NT2/D1 (cell line): ENCODE results near the gene CKB.

Source experiments
- DNase-seq: peaks from one replicate; pipeline ENCODE4 v3.0.0-alpha.2; 2011; ENCODE audit warnings: low read depth, low spot score
- H3K27me3 ChIP-seq: 2 replicates; pipeline ENCODE4 v1.6.0; 2011; ENCODE audit warnings: mild to moderate bottlenecking; ENCODE audit not compliant: insufficient read length, insufficient read depth
- H3K36me3 ChIP-seq: 2 replicates; pipeline ENCODE4 v1.6.1; 2011; ENCODE audit warnings: mild to moderate bottlenecking, low read length, mixed read lengths; ENCODE audit not compliant: insufficient read depth, insufficient read length
- H3K4me1 ChIP-seq: 2 replicates; pipeline ENCODE4 v1.5.1; 2011; ENCODE audit not compliant: insufficient read depth, insufficient read length
- H3K4me3 ChIP-seq: 2 replicates; pipeline ENCODE4 v1.5.1; 2011; ENCODE audit warnings: low read depth; ENCODE audit not compliant: insufficient read length
- H3K9ac ChIP-seq: 2 replicates; pipeline ENCODE4 v1.6.0; 2011; ENCODE audit warnings: low read depth; ENCODE audit not compliant: insufficient read length
- H3K9me3 ChIP-seq: 2 replicates; pipeline ENCODE4 v1.5.1; 2011; ENCODE audit warnings: mild to moderate bottlenecking, low read length; ENCODE audit not compliant: insufficient read depth
- SUZ12 ChIP-seq: IDR thresholded peaks from 2 replicates; pipeline ENCODE4 v1.6.1; 2011; ENCODE audit not compliant: insufficient read length, insufficient read depth; ENCODE audit errors: extremely low read depth
- YY1 ChIP-seq: IDR thresholded peaks from 2 replicates; pipeline ENCODE4 v1.6.1; 2011; ENCODE audit not compliant: insufficient read length, insufficient read depth
- ZNF274 ChIP-seq: IDR thresholded peaks from 2 replicates; pipeline ENCODE4 v1.6.1; 2011; ENCODE audit warnings: mild to moderate bottlenecking, low read depth, low read length

Gene CKB

DNA sequence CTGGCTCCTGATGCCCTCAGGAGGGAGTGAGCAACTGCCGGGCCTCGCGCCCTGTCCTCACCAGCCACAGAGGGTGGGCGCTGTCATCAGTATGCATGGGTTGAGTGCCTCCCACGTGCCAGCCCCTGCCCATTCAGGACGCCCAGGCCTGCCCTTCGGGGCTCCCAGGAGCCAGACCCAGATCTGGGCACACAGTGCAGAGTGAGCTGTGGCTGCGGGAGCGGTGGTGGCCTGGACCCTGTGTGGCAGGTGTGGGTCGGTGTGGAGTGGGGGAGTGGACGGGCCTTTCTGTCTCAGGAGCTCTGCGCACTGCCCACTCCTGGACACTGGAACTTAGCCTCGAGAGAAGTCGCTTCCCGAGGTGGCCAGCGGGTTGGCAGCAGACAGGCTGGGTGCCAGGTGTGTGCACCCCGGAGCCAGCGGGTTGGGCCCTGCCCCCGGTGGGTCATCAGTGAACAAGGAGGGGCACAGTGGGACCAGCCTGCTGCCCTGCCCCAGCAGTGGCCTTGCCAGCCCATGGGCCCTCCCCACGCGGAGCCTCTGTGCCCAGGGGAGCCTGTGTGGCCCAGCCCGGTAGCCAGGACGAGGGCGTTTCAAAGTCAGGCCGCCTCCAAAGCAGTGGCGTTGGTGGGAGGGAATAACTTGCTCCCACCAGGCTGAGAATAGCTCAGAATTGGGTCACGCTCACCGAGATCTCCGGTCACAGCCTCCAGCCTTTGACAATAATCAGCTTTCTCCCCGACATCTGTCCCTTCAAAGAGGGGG is 15.8 kb upstream of the CKB start:
- peaks cover 22% of the 10 kb centered on the region for H3K4me1 ChIP-seq
- no peak for TF ChIP-seq ZNF274
- no peak for TF ChIP-seq SUZ12
- no peak for TF ChIP-seq YY1
- H3K9me3 ChIP-seq: no peaks in the 10 kb centered on the region
- H3K27me3 ChIP-seq: no peaks in the 10 kb centered on the region
- H3K36me3 ChIP-seq: peaks cover 29% of the 10 kb centered on the region
- DNase-seq: no peak
- no peak overlapping the region for H3K4me3 ChIP-seq
- H3K9ac ChIP-seq: no peak overlapping the region

DNA sequence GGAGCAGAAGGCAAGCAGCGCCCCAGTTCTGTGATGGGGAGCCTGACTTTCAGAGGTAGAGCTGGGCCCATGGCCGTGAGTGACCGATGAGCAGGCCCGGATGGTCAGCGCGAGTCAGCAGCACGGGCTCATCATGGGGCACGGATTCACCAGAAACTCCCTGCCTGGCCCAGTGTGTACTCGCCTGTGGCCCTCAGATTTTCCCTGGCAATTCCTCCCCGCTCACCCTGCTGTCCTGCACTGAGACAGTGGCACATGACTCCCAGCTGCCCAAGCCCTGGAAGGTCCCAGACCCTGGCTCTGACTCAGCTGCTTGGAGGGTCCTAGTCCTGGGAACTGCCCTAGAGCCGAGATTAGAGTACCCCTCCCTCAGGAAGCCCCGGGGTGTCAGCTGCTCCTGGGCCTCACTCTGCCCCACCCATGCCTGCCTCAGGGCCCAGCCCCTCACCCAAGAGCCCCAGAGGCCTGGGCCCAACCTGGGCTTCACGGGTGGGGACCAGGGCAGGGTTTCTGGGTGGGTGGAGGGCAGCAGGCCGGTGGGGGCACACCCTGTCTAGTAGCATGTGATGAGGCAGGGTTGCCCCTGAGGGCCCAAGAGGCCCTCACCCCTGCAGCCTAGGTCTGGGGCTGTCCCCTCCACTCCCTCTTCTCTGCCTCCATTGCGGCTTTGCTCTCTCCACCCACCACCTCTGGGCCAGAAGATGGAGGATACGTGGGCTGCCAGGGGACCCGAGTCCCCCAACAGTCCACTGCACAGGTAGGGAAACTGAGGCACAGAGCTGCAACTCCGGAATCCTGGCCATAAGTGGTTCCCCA is 14.8 kb upstream of the CKB start:
- Histone ChIP-seq H3K27me3 (no peaks in the 10 kb centered on the region), H3K9me3 (no peaks in the 10 kb centered on the region), H3K4me3 (no peak overlapping the region), H3K9ac (no peak overlapping the region), H3K4me1 (peaks cover 18% of the 10 kb centered on the region), H3K36me3 (peaks cover 38% of the 10 kb centered on the region)
- no peak for DNase-seq
- no peak for TF ChIP-seq YY1
- TF ChIP-seq ZNF274: no peak
- no peak for TF ChIP-seq SUZ12

DNA sequence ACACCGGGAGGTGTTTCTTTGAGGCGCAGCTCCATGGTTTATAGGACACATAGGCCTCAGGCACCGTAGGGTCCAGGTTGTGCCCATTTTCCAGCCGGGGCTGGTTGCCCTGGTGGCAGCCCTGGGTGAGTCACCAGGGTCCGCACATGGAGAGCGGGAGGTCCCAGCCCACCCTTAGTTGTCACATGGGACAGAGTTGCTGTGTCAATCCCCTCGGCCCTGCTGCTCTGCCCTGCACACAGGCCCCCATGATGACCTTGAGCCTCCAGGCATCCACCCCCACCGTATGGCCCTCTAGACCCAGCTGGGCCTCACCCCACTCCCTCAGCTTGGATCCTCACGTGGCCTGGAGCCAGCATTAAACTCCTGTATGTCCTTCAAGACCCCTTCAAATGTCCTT is 14.1 kb upstream of the CKB start:
- DNase-seq: no peak
- H3K9ac ChIP-seq: no peak overlapping the region

DNA sequence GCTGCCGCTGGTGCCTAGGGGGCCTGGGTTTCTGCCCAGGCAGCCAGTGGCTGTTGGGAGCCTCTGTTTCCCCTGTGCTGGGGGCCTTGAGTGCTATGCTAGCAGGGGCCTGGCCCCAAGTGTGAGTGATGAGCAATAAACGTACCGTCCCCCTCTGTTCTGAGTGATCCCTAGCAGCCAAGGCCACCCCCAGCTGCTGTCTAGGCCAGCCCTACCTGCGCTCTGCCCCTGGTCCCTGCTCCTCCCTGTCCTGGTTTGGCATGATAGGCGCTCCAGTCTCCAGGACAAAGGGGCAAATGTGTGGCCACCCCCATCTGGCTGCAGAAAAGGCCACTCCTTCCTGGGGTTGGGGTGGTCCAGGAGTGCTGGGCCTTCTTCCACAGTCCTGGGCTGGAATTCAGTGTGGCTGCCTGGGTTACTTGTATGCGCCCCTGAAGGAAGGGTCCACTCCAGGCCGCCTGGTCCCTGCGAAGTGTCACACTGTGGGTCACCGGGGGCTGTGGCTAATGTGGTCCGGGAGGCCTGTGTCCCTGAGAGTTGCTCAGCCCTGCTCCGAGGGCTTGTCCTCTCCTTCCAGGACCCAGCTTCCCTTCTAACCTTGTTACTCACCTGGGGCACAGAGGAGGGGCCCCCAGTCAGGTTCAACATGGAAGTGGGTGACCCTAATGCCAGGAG is 13.4 kb upstream of the CKB start:
- TF ChIP-seq SUZ12 (no peak), YY1 (no peak), ZNF274 (no peak)
- no peak overlapping the region for H3K4me3 ChIP-seq
- H3K36me3 ChIP-seq: peaks cover 51% of the 10 kb centered on the region
- H3K27me3 ChIP-seq: no peaks in the 10 kb centered on the region
- DNase-seq: no peak
- peaks cover 5% of the 10 kb centered on the region for H3K4me1 ChIP-seq
- H3K9me3 ChIP-seq: no peaks in the 10 kb centered on the region
- no peak overlapping the region for H3K9ac ChIP-seq

More for the DNA sequence above, 14.1 kb upstream of the CKB start:
- Histone ChIP-seq H3K4me3 (no peak overlapping the region), H3K4me1 (peaks cover 12% of the 10 kb centered on the region), H3K27me3 (no peaks in the 10 kb centered on the region), H3K9me3 (no peaks in the 10 kb centered on the region), H3K36me3 (peaks cover 44% of the 10 kb centered on the region)
- TF ChIP-seq ZNF274 (no peak), YY1 (no peak), SUZ12 (no peak)

DNA sequence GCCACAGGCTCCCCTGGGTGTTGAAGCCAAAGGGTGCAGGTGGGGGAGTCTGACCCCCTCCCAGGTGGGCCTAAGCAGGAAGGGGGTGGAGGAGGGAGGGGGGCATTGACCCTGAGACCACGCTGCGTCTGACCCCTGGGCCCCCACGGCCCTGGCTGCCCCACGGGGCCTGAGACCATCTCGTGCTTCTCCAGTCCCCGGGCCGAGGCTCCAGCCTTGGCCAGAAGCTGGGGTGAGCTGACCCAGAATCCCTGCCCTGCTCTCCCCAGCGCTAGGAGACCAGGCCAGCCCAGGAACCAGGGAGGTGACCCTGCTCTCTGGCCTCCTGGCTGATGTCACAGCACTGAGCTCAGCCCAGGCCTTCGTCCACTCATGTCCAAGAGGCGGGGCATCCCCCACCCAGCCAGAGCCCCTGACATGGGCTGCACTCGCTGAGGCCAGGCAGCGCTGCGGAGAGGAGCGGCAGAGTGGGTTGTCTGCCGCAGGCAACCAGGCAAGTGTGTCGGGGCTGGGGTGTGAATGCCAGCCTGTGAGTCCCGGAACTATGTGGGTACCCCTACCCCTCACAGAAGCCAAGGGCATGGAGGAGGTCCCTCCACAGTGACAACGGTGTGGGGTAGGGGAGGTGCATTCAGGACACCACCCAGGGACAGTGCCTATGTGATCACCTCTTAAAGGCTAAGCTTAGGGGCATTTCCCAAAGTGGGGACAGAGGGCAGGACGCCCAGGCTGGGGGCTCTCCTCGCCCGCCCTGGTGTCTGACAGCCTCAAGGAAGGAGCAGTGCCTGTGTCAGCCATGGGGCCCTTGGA is 12.7 kb upstream of the CKB start:
- TF ChIP-seq ZNF274 (no peak), SUZ12 (no peak), YY1 (no peak)
- H3K36me3 ChIP-seq: peaks cover 58% of the 10 kb centered on the region

DNA sequence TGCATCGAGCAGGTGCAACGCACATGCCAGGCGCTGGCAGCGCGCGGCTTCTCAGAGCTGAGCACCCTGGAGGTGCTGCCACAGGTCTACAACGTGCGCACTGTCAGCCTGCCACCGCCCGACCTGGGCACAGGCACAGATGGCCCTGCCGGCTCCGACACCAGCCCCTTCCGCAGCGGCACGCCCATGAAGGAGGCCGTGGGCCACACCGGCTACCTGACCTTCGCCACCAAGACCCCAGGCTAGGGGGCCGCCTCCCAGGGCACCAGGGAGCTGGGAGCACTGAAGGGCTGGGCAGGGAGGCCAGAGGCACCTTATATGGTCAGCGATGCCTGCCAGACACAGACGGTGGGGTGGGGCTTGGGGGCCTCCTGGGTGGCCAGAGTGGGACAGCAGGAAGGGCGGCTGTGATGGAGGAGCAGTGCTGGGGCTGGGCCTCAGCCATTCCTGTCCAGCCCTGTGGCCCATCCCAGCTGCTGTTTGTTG is 12.0 kb upstream of the CKB start:
- no peak for DNase-seq
- no peak overlapping the region for H3K9ac ChIP-seq
- no peak overlapping the region for H3K4me3 ChIP-seq
- no peaks in the 10 kb centered on the region for H3K27me3 ChIP-seq
- peaks cover 8% of the 10 kb centered on the region for H3K4me1 ChIP-seq
- peaks cover 63% of the 10 kb centered on the region for H3K36me3 ChIP-seq
- TF ChIP-seq ZNF274 (no peak), YY1 (no peak), SUZ12 (no peak)
- H3K9me3 ChIP-seq: no peaks in the 10 kb centered on the region

More for the DNA sequence above, 12.7 kb upstream of the CKB start:
- peaks cover 2% of the 10 kb centered on the region for H3K4me1 ChIP-seq
- no peaks in the 10 kb centered on the region for H3K27me3 ChIP-seq
- no peaks in the 10 kb centered on the region for H3K9me3 ChIP-seq
- no peak for DNase-seq
- H3K4me3 ChIP-seq: no peak overlapping the region
- H3K9ac ChIP-seq: no peak overlapping the region
